Bronchial epithelial cell (primary cell): Measurements from ENCODE around the gene BABAM2. TPM values are rescaled to one million over a fixed set of nuclear protein-coding genes. Genes with fewer than 3 reads are reported as not detected.

Experiments used
- DNase-seq: peaks from one replicate; pipeline ENCODE4 v3.0.0-alpha.2; 2010; ENCODE audit warnings: low read depth
- FAIRE-seq: peaks from 2 replicates; lab custom pipeline; 2011; peaks lifted over from hg19 to GRCh38; lab: Jason Lieb, UNC
- H3K27me3 ChIP-seq: 2 replicates; pipeline ENCODE4 v1.5.1; 2011; ENCODE audit warnings: low read length; ENCODE audit not compliant: control insufficient read depth, insufficient read depth
- H3K36me3 ChIP-seq: 2 replicates; pipeline ENCODE4 v1.5.1; 2011; ENCODE audit warnings: low read length; ENCODE audit not compliant: control insufficient read depth, insufficient read depth
- H3K4me3 ChIP-seq: 2 replicates; pipeline ENCODE4 v1.5.1; 2011; ENCODE audit warnings: mild to moderate bottlenecking, low read depth, low read length, control low read depth
- total RNA-seq: library from RNA; depleted of rRNA; stranded (reverse); fragments of >200 nt; gene quantifications from 2 replicates; pipeline ENCODE4 v1.2.1, GENCODE V29; 2014
- TF ChIP-seq, protein P1 (sequence below): IDR thresholded peaks from 2 replicates; pipeline ENCODE4 v1.5.1; 2011; ENCODE audit warnings: mild to moderate bottlenecking, moderate library complexity, low read length, control low read depth, inconsistent platforms; ENCODE audit not compliant: insufficient read depth, severe bottlenecking

BABAM2 gene
- total RNA-seq, 1 donor from 2014 or later, result 8.4 TPM

DNA sequence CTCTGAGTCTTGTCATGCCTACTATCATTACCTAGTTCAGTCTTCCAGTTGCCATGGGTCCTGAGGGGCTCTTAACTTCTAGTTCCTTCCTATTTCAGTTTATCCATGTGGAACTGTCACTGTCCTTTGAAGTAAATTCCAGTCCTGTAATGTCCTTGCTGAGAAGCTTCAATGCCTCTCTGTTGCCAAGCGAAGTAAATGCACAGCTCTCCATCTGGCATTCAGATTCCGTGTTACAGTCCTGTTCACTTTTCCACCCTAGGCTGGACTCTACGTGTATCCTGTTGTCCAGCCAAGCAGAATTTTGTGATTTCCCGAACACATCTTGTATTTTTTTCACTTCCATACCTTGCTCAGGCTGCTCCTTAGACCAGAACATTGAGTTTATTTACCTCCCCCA is 245.3 kb downstream of the BABAM2 start:
- Histone ChIP-seq H3K4me3 (no peak overlapping the region), H3K36me3 (no peaks in the 10 kb centered on the region), H3K27me3 (no peaks in the 10 kb centered on the region)
- no peak for DNase-seq
- TF ChIP-seq, protein P1, sequence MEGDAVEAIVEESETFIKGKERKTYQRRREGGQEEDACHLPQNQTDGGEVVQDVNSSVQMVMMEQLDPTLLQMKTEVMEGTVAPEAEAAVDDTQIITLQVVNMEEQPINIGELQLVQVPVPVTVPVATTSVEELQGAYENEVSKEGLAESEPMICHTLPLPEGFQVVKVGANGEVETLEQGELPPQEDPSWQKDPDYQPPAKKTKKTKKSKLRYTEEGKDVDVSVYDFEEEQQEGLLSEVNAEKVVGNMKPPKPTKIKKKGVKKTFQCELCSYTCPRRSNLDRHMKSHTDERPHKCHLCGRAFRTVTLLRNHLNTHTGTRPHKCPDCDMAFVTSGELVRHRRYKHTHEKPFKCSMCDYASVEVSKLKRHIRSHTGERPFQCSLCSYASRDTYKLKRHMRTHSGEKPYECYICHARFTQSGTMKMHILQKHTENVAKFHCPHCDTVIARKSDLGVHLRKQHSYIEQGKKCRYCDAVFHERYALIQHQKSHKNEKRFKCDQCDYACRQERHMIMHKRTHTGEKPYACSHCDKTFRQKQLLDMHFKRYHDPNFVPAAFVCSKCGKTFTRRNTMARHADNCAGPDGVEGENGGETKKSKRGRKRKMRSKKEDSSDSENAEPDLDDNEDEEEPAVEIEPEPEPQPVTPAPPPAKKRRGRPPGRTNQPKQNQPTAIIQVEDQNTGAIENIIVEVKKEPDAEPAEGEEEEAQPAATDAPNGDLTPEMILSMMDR, result no peak
- no peak for FAIRE-seq

DNA sequence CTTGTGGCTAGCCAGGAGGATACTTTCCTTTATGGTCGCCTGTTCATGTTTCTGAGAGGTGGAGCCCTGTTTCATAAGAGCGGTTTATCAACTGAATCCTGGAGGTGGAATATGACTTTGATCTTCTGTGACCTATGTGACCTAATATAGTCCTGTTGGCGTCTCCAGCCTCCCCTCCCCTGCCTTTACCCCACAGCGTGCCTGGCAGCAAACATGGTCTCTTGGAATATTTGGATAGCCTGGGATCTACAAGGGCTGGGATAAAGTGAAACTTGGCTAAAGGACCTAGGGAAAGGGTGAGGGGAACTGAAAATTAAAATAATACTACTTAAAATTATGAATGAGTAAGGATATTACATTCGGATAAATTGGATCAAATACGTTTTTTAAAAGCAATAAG is 246.0 kb downstream of the BABAM2 start:
- TF ChIP-seq, protein P1, result no peak
- DNase-seq, result no peak
- no peak for FAIRE-seq
- Histone ChIP-seq H3K36me3 (no peaks in the 10 kb centered on the region), H3K27me3 (no peaks in the 10 kb centered on the region), H3K4me3 (no peak overlapping the region)

DNA sequence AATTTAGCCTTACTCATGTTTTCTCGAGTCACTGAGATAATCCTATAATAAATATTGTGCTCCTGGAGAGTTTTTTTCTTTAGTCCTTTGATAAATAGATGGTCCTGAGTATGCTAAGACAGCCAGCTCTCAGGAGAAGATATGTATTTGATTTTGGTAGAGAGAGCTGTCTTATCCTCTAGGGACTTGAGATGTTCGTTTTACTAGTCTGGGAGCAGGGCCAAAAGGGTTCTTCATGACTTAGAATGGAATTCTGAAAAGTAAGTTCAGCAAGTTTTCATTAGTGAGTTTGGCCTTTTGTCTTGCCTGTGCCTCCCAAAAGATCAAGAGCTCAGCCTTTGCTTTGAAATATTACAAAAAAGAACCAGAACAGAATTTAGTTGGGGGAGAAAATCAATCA is 246.7 kb downstream of the BABAM2 start:
- DNase-seq, result peak; percentile 40
- no peak overlapping the region for H3K4me3 ChIP-seq
- H3K36me3 ChIP-seq, result no peaks in the 10 kb centered on the region
- TF ChIP-seq, protein P1, result no peak
- no peak for FAIRE-seq
- H3K27me3 ChIP-seq, result no peaks in the 10 kb centered on the region

DNA sequence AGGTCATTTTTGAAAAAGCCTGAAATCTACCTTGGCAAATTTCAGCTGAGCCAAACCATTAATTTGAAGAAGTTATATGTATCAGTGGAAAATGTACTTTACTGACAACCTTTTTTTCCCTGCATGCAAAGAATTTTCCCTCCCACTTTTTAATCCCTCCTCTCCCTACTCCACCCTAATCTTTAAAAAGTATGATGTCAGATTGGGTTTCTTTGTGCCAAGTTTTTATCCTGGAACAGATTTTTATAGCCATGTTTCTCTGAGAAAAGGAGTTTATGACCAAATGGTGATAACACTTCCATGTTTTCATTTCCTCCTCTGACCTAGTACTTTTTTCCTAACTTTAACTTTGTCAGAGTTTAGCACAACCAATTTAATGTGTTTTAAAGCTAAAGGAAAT is 251.9 kb downstream of the BABAM2 start:
- DNase-seq (no peak), FAIRE-seq (no peak)
- TF ChIP-seq, protein P1, result no peak
- Histone ChIP-seq H3K36me3 (no peaks in the 10 kb centered on the region), H3K27me3 (no peaks in the 10 kb centered on the region), H3K4me3 (no peak overlapping the region)

DNA sequence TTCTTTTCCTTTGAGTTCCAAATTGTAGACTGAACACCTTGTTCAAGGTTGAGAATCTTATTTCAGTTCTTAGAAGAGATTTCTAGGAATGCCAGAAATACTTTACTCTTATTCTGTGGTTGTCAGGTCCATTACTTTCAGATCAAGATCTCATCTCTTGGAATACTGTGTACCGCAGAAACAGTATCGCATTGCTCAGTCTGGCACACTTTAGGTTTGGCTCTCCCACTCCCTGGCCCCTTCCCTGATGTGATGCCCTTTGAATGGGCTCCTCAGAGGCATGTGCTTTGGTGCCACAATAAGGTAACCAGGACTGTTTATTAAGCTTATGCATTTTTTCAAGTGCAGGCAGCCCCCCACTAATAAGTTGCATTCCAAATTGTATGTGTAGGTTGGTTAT is 257.5 kb downstream of the BABAM2 start:
- Histone ChIP-seq H3K4me3 (no peak overlapping the region), H3K27me3 (no peaks in the 10 kb centered on the region), H3K36me3 (no peaks in the 10 kb centered on the region)
- no peak for DNase-seq
- FAIRE-seq, result no peak
- TF ChIP-seq, protein P1, result no peak

DNA sequence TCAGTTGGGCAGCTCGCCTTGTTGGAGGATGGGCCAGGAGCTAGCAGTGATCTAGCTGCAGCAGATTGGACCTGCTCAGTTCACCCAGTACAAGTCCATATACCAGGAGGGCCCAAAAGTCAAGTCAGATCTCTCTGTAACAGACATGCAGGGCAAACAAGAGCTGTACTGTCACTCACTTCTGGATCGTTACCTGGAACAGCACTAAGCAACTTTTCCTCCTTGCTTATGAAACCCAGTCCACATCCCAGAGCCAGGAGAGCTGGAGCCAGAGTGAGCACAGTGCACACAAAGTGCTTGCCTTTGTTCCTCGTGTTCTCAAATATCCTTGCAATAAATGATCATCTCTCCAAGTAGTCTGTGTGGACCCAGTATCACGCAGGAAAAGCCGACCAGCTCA is 258.0 kb downstream of the BABAM2 start:
- TF ChIP-seq, protein P1, result no peak
- H3K27me3 ChIP-seq, result no peaks in the 10 kb centered on the region
- DNase-seq (no peak), FAIRE-seq (no peak)
- no peak overlapping the region for H3K4me3 ChIP-seq
- H3K36me3 ChIP-seq, result no peaks in the 10 kb centered on the region
